Choroid plexus epithelial cell (primary cell): Measurements from ENCODE around the gene TEKT5.

Source experiments
- DNase-seq: peaks from one replicate; pipeline ENCODE4 v3.0.0-alpha.2; 2010; ENCODE audit warnings: low read depth
- H3K4me3 ChIP-seq: 2 replicates; pipeline ENCODE4 v1.5.1; 2011; ENCODE audit warnings: low read depth, mild to moderate bottlenecking, control low read depth, low read length, moderate library complexity
- TF ChIP-seq, protein P1 (sequence below): conservative IDR thresholded peaks from 2 replicates; pipeline ENCODE4 v1.5.1; 2011; ENCODE audit warnings: low read depth, mild to moderate bottlenecking, control low read depth, inconsistent platforms, low read length, moderate library complexity

The TEKT5 gene

DNA sequence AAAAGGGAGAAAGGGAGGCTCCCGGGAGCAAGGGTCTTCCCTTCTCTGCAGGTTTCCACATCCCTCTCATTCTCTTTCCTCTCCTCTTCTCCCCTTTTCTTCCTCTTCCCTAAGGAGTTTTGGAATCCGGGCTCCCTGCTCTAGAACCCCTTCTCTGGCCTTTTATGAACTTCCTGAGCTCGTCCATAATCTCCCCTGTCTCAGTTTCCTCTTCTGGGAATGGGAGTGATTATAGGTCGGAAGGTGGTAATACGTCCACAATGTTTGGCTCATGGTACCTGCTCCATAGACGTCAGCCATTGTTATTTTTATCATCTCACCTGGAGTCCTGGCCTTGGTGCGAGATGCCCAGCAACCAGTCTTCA, 113.9 kb downstream of the TEKT5 start:
- TF ChIP-seq, protein P1, sequence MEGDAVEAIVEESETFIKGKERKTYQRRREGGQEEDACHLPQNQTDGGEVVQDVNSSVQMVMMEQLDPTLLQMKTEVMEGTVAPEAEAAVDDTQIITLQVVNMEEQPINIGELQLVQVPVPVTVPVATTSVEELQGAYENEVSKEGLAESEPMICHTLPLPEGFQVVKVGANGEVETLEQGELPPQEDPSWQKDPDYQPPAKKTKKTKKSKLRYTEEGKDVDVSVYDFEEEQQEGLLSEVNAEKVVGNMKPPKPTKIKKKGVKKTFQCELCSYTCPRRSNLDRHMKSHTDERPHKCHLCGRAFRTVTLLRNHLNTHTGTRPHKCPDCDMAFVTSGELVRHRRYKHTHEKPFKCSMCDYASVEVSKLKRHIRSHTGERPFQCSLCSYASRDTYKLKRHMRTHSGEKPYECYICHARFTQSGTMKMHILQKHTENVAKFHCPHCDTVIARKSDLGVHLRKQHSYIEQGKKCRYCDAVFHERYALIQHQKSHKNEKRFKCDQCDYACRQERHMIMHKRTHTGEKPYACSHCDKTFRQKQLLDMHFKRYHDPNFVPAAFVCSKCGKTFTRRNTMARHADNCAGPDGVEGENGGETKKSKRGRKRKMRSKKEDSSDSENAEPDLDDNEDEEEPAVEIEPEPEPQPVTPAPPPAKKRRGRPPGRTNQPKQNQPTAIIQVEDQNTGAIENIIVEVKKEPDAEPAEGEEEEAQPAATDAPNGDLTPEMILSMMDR: no peak
- peak overlapping the region; percentile 69 for H3K4me3 ChIP-seq
- no peak for DNase-seq

DNA sequence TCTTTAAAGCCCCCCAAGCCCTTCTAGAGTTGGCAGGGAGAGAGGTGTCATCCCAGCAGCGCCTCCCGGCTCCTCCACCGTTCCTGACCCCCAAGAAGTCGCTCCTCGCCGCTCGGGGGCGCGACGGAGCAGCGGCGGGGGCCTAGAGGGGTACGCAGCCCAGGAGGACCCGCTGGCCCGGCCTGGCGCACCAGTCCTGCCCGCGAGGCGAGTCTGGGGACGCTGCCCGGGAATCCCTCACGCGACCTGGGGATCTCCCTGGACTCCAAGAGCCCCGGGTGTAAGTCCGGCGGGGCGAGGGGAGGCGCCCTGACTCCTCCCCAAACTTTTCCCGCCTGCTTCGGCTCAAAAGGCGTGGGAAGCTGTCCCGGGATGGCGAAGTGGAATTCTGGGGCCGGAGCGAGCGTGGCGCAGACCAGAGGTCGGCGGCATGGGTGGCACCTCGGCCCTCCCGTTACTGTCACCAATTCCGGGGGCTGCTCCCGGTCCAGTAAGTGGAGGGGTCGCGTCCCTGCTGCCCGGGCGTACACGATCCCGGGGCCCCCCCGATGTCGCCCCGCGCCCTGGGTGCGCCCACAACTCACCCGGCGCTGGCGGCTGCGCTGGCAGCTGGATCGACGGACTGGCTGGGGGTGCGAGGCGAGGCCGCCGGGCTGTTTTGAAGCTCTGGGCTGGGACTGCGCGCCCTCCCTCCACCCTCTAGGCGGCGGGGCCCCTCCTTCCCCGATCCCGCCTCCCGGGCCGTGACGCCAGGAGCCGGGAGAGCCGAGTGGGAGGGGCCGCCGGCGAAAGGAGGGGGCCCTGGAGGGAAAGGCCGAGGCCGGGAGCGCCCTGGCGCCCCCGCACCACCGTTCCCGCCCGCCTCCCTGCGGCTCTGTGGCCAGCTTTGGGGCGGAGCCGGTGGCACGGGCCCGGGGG, 114.5 kb downstream of the TEKT5 start, which contains the start of gene EMP2:
Gene EMP2 (minus strand): TSS at position 634 of the 918 bp plus-strand sequence. CDS start 32,981 bp downstream, outside the sequence.
- TF ChIP-seq, protein P1: peak; percentile 46
- peak; percentile 51 for DNase-seq
- peak within 1 kb of the TSS; percentile 69 for H3K4me3 ChIP-seq

DNA sequence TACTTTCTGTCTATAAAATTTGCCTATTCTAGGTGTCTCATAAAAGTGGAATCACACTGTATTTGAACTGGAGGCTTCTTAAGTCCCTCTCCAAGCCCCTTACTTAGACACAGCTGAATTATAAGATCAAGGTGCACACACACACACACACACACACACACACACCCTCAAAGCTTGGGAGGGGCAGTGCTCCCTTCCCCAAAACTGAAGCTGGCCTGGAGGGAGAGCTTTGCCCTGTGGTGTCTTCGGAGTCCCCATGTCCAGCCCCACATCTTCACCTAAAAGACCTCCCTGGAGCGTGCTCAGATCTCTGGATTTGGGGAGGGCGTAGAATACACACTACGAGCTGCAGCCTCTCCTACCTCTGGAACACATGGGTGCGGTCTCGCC, 115.2 kb downstream of the TEKT5 start:
- H3K4me3 ChIP-seq: peak overlapping the region; percentile 69
- DNase-seq: no peak
- TF ChIP-seq, protein P1: no peak

DNA sequence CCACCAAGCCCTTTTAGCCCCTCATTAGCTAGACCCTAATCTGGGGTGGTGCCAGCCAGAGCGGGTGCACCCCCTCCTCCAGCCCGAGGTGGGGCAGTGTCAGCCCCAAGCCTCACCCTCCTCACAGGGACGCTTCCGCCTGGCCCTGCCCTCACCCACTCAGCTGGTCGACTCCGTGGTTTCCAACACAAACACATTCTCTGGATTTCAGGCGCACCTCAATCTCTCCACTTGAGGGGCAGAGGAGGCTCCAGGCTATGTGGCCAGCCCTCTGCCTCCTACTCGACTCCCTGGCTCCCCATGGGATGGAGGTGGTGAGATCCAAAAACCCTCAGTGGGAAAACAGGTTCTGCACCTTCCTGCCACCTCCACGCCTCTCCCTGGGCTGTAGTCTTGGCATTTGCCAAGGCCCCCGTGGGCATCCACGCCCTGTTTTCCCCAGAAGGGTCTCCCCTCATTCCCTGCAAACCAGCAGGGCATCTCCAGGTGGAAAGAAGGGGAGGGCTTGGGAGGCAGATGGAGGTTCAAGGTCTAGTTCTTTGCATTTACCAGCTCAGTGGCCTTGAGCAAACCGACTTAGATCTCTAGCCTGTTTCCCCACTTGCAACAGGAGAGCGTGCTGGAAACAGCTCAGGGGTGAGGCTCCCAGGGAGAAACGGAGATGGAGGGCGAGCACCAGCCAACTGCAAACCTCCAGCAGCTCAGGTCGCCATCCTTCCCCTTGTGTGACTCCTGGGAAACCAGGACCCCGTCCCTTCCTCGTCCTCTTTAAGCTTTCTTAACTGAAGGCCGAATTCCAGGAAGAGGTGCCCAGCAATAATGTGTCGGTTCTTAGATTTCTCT, 116.0 kb downstream of the TEKT5 start:
- H3K4me3 ChIP-seq: no peak overlapping the region
- no peak for DNase-seq
- TF ChIP-seq, protein P1: no peak
